GM21447 (cell line): Measurements from ENCODE around the gene ARSG.
"Not testable (repeated sequence)": the region's sequence is repeated elsewhere in the genome, so short reads cannot be mapped to it uniquely, and the experiment has no call there.

Experiments used
- ATAC-seq: cut with Tn5 transposase; IDR thresholded peaks from one replicate; pipeline ENCODE4 v1.9.1; 2021; ENCODE audit not compliant: unreplicated experiment

ARSG gene

GRCh38 chr17:68368387-68368786, 77.1 kb downstream of the ARSG start:
- ATAC-seq: no peak

- no peak for ATAC-seq
Measured at GRCh38 chr17:68375566-68375965, 84.3 kb downstream of the ARSG start.

GRCh38 chr17:68376178-68376577, 84.9 kb downstream of the ARSG start:
- ATAC-seq: not testable (repeated sequence)

- no peak for ATAC-seq
Measured at GRCh38 chr17:68377771-68378267, 86.5 kb downstream of the ARSG start.

GRCh38 chr17:68378268-68379176, 87.2 kb downstream of the ARSG start:
- no peak for ATAC-seq

- no peak for ATAC-seq
Measured at GRCh38 chr17:68379177-68379510, 87.8 kb downstream of the ARSG start.

GRCh38 chr17:68379692-68380677, 88.7 kb downstream of the ARSG start:
- ATAC-seq: no peak

- no peak for ATAC-seq
Measured at GRCh38 chr17:68381076-68381900, 90.0 kb downstream of the ARSG start.

- ATAC-seq: no peak
Measured at GRCh38 chr17:68382582-68383085, 91.3 kb downstream of the ARSG start.

- no peak for ATAC-seq
Measured at GRCh38 chr17:68383120-68383442, 91.8 kb downstream of the ARSG start.

GRCh38 chr17:68383443-68384321, 92.4 kb downstream of the ARSG start:
- ATAC-seq: no peak

- ATAC-seq: no peak
Measured at GRCh38 chr17:68384471-68384870, 93.2 kb downstream of the ARSG start.

GRCh38 chr17:68384941-68385340, 93.6 kb downstream of the ARSG start:
- no peak for ATAC-seq

GRCh38 chr17:68385490-68386215, 94.4 kb downstream of the ARSG start:
- ATAC-seq: no peak

GRCh38 chr17:68387435-68388218, 96.3 kb downstream of the ARSG start:
- ATAC-seq: no peak

- ATAC-seq: no peak
Measured at GRCh38 chr17:68389041-68389440, 97.7 kb downstream of the ARSG start.

- no peak for ATAC-seq
Measured at GRCh38 chr17:68390888-68391545, 99.7 kb downstream of the ARSG start.
